ENCODE data around the gene ANXA3. TPM values are rescaled to one million over a fixed set of nuclear protein-coding genes. Genes with fewer than 3 reads are reported as not detected.

The ANXA3 gene
- total and polyA plus RNA-seq, 2 donors from 2014 or later: 33.7 to 79.9 TPM

DNA sequence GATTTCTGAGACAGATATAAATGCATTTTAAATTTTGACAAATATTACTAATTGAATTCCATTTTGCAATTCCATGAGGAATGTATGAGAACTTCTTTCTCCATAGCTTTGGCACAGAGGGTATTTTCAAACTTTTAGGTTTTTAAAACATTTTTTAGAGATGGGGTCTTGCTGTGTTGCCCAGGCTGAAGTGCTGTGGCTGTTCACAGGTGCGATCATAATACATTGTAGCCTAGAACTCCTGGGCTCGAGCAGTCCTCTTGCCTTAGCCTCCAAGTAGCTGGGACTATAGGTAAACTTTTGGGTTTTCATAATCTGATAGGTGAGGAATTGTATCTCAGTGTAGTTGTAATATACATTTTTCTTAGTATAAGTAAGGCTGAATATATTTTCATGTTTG, 53.4 kb downstream of the ANXA3 start:
- Histone ChIP-seq H3K27ac (ENCODE audit: low read depth in 2 of 2, low read length in 2 of 2) (no peak overlapping the region), H3K9ac (ENCODE audit: low read length in 3 of 3) (no peak overlapping the region), H3K36me3 (ENCODE audit: control insufficient read depth in 2 of 3, insufficient read depth in 3 of 3, low read length in 3 of 3) (no peaks in the 10 kb centered on the region), H3K4me1 (ENCODE audit: control insufficient read depth in 2 of 3, insufficient read depth in 2 of 3, low read depth in 1 of 3, low read length in 3 of 3) (no peaks in the 10 kb centered on the region), H3K9me3 (ENCODE audit: control insufficient read depth in 2 of 3, insufficient read depth in 1 of 3, low read length in 3 of 3) (no peaks in the 10 kb centered on the region), H3K4me3 (ENCODE audit: low read length in 3 of 3) (no peak overlapping the region), H3K27me3 (ENCODE audit: control insufficient read depth, insufficient read depth, low read length) (no peaks in the 10 kb centered on the region)
- DNase-seq (no peak), FAIRE-seq (no peak)
- intact Hi-C loops (cut with DNase I): no loop called here
- TF ChIP-seq, protein P1, sequence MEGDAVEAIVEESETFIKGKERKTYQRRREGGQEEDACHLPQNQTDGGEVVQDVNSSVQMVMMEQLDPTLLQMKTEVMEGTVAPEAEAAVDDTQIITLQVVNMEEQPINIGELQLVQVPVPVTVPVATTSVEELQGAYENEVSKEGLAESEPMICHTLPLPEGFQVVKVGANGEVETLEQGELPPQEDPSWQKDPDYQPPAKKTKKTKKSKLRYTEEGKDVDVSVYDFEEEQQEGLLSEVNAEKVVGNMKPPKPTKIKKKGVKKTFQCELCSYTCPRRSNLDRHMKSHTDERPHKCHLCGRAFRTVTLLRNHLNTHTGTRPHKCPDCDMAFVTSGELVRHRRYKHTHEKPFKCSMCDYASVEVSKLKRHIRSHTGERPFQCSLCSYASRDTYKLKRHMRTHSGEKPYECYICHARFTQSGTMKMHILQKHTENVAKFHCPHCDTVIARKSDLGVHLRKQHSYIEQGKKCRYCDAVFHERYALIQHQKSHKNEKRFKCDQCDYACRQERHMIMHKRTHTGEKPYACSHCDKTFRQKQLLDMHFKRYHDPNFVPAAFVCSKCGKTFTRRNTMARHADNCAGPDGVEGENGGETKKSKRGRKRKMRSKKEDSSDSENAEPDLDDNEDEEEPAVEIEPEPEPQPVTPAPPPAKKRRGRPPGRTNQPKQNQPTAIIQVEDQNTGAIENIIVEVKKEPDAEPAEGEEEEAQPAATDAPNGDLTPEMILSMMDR (IDR thresholded peaks at IDR 0.05; ENCODE audit: borderline replicate concordance, extremely low read depth, insufficient read depth): no peak

DNA sequence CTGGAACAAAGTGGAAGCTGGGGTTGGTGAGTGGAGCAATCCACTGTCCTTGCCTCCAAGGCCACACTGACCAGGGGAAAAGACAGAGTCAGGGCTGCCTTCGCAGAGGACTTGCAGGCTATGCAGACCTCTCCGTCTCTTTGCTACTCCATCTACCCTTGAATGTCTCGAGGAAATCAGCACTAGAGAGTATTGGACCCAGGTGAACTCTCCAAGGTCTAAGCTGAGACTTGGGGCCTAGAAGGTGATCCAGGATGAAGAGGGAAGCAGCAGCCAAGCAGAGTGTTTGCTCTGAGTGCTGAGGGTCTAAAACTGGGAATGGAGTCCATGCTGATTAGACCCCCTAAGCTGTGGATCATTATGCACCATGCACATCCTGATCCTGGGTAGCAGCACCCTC, 54.5 kb downstream of the ANXA3 start:
- no peak for DNase-seq
- no peaks in the 10 kb centered on the region for H3K4me1 ChIP-seq (ENCODE audit: control insufficient read depth in 2 of 3, insufficient read depth in 2 of 3, low read depth in 1 of 3, low read length in 3 of 3)
- H3K36me3 ChIP-seq (ENCODE audit: control insufficient read depth in 2 of 3, insufficient read depth in 3 of 3, low read length in 3 of 3): no peaks in the 10 kb centered on the region
- intact Hi-C loops (cut with DNase I): no loop called here
- H3K27me3 ChIP-seq (ENCODE audit: control insufficient read depth, insufficient read depth, low read length): no peaks in the 10 kb centered on the region
- no peaks in the 10 kb centered on the region for H3K9me3 ChIP-seq (ENCODE audit: control insufficient read depth in 2 of 3, insufficient read depth in 1 of 3, low read length in 3 of 3)
- no peak for FAIRE-seq
- H3K27ac ChIP-seq (ENCODE audit: low read depth in 2 of 2, low read length in 2 of 2): no peak overlapping the region
- no peak overlapping the region for H3K9ac ChIP-seq (ENCODE audit: low read length in 3 of 3)
- TF ChIP-seq, protein P1 (IDR thresholded peaks at IDR 0.05; ENCODE audit: borderline replicate concordance, extremely low read depth, insufficient read depth): no peak
- no peak overlapping the region for H3K4me3 ChIP-seq (ENCODE audit: low read length in 3 of 3)

DNA sequence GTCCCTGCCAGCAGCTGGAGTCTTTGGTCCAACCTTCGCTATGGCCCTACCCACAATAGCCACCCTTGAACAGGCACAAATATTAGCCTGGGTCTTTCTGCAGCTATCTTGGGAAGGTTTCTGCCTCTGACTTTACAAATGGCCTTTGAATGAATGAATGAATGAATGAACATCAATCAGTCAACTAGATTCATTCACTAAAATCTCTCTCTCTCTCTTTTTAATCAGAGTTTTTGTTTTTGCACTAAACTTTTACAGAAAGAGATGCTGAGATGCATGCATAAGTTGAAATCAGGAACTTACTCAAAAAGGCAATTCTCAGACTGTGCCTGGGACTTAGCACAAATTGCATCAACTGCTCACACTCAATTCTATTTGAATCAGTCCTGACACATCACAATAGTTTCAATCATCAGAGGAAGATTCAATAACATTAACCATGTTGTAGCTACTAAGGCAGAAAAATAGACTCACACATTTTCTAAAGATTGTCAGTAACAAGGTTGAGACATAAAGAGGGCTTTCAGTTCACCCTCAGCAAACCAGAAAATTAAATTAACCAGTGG, 55.0 kb downstream of the ANXA3 start:
- TF ChIP-seq, protein P1 (IDR thresholded peaks at IDR 0.05; ENCODE audit: borderline replicate concordance, extremely low read depth, insufficient read depth): no peak
- no peak for DNase-seq
- Histone ChIP-seq H3K27me3 (ENCODE audit: control insufficient read depth, insufficient read depth, low read length) (no peaks in the 10 kb centered on the region), H3K4me1 (ENCODE audit: control insufficient read depth in 2 of 3, insufficient read depth in 2 of 3, low read depth in 1 of 3, low read length in 3 of 3) (no peaks in the 10 kb centered on the region), H3K9ac (ENCODE audit: low read length in 3 of 3) (no peak overlapping the region), H3K27ac (ENCODE audit: low read depth in 2 of 2, low read length in 2 of 2) (no peak overlapping the region), H3K36me3 (ENCODE audit: control insufficient read depth in 2 of 3, insufficient read depth in 3 of 3, low read length in 3 of 3) (no peaks in the 10 kb centered on the region), H3K4me3 (ENCODE audit: low read length in 3 of 3) (no peak overlapping the region), H3K9me3 (ENCODE audit: control insufficient read depth in 2 of 3, insufficient read depth in 1 of 3, low read length in 3 of 3) (no peaks in the 10 kb centered on the region)
- intact Hi-C loops (cut with DNase I): no loop called here
- no peak for FAIRE-seq

DNA sequence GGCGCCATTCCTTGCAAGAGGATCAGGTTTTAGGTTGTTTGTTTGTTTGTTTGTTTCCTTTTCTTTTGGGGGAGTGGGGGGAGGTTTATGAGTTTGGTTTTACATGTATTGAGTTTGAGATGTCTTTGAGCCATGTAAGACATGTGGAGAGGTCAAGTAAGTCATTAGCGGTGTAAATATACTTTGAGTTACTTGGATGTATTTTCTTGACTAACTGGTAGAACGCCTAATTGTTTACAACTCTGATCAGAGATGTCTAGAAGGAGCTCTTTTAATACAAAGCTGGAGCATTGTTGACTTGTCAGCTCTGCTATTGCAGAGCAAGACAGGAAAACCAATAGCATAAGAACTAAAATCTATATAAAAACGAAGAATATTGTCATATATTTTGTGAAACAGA, 57.1 kb downstream of the ANXA3 start:
- H3K27me3 ChIP-seq (ENCODE audit: control insufficient read depth, insufficient read depth, low read length): no peaks in the 10 kb centered on the region
- FAIRE-seq: no peak
- no peak for DNase-seq
- no peaks in the 10 kb centered on the region for H3K36me3 ChIP-seq (ENCODE audit: control insufficient read depth in 2 of 3, insufficient read depth in 3 of 3, low read length in 3 of 3)
- no peak overlapping the region for H3K27ac ChIP-seq (ENCODE audit: low read depth in 2 of 2, low read length in 2 of 2)
- TF ChIP-seq, protein P1 (IDR thresholded peaks at IDR 0.05; ENCODE audit: borderline replicate concordance, extremely low read depth, insufficient read depth): no peak
- intact Hi-C loops (cut with DNase I): no loop called here
- no peak overlapping the region for H3K9ac ChIP-seq (ENCODE audit: low read length in 3 of 3)
- H3K4me3 ChIP-seq (ENCODE audit: low read length in 3 of 3): no peak overlapping the region
- H3K4me1 ChIP-seq (ENCODE audit: control insufficient read depth in 2 of 3, insufficient read depth in 2 of 3, low read depth in 1 of 3, low read length in 3 of 3): no peaks in the 10 kb centered on the region
- H3K9me3 ChIP-seq (ENCODE audit: control insufficient read depth in 2 of 3, insufficient read depth in 1 of 3, low read length in 3 of 3): no peaks in the 10 kb centered on the region

Measured in kidney (tissue), 14 donors.